Mesendoderm (in vitro differentiated cells): ENCODE results near the gene MTG2. TPM values are rescaled to one million over a fixed set of nuclear protein-coding genes. Genes with fewer than 3 reads are reported as not detected.
A peak's percentile ranks its signal among the peaks of the same experiment; 100 is the strongest.

Experiments
- DNase-seq: peaks from one replicate; pipeline ENCODE4 v3.0.0; 2013
- H2AK5ac ChIP-seq: 2 replicates; pipeline ENCODE4 v1.6.1; 2013; ENCODE audit warnings: low read length, inconsistent platforms
- H2BK120ac ChIP-seq: 2 replicates; pipeline ENCODE4 v1.6.1; 2013; ENCODE audit warnings: low read depth, mild to moderate bottlenecking, low read length, moderate library complexity, mixed read lengths
- H2BK15ac ChIP-seq: replicated peaks from 2 replicates; pipeline ENCODE4 v1.6.1; 2013; ENCODE audit warnings: low read depth, mild to moderate bottlenecking, moderate library complexity
- H2BK5ac ChIP-seq: 2 replicates; pipeline ENCODE4 v1.6.1; 2013; ENCODE audit warnings: low read length, inconsistent platforms
- H3K18ac ChIP-seq: 2 replicates; pipeline ENCODE4 v1.6.1; 2013; ENCODE audit warnings: mild to moderate bottlenecking, low read length, mixed read lengths
- H3K23ac ChIP-seq: one replicate; pipeline ENCODE4 v1.6.1; 2013; ENCODE audit warnings: low read length
- H3K27ac ChIP-seq: 2 replicates; pipeline ENCODE4 v1.5.1; 2013; ENCODE audit warnings: low read depth, mild to moderate bottlenecking, inconsistent platforms, low read length, moderate library complexity
- H3K27me3 ChIP-seq: 2 replicates; pipeline ENCODE4 v1.6.1; 2013; ENCODE audit warnings: low read length, control low read depth, mild to moderate bottlenecking, inconsistent platforms; ENCODE audit not compliant: insufficient read depth, poor library complexity
- H3K36me3 ChIP-seq: 2 replicates; pipeline ENCODE4 v1.6.1; 2013; ENCODE audit warnings: low read length, inconsistent platforms; ENCODE audit not compliant: control insufficient read depth, insufficient read depth
- H3K4ac ChIP-seq: one replicate; pipeline ENCODE4 v1.6.1; 2013; ENCODE audit warnings: low read depth, mild to moderate bottlenecking, low read length, moderate library complexity
- H3K4me1 ChIP-seq: 2 replicates; pipeline ENCODE4 v1.6.1; 2013; ENCODE audit warnings: low read depth, low read length, inconsistent platforms; ENCODE audit not compliant: control insufficient read depth
- H3K4me2 ChIP-seq: 2 replicates; pipeline ENCODE4 v1.6.1; 2013; ENCODE audit warnings: low read length
- H3K4me3 ChIP-seq: 2 replicates; pipeline ENCODE4 v1.5.1; 2013; ENCODE audit warnings: mild to moderate bottlenecking, low read length
- H3K56ac ChIP-seq: one replicate; pipeline ENCODE4 v1.6.1; 2013; ENCODE audit warnings: low read length
- H3K79me1 ChIP-seq: 2 replicates; pipeline ENCODE4 v1.6.1; 2013; ENCODE audit warnings: low read length, inconsistent platforms
- H3K79me2 ChIP-seq: 2 replicates; pipeline ENCODE4 v1.6.1; 2013; ENCODE audit warnings: mild to moderate bottlenecking, low read length; ENCODE audit not compliant: control insufficient read depth, insufficient read depth
- H3K9ac ChIP-seq: 2 replicates; pipeline ENCODE4 v1.6.1; 2013; ENCODE audit warnings: low read length, inconsistent platforms
- H4K5ac ChIP-seq: one replicate; pipeline ENCODE4 v1.6.1; 2013; ENCODE audit warnings: low read length
- H4K8ac ChIP-seq: one replicate; pipeline ENCODE4 v1.6.1; 2013; ENCODE audit warnings: low read depth, mild to moderate bottlenecking, control low read depth, low read length, moderate library complexity
- WGBS: extraction: QIAGEN DNeasy Blood & Tissue Kit; methylation state at CpG from one replicate; pipeline ENCODE4 v1.1.7; 2013; ENCODE audit warnings: low lambda C conversion rate, missing lambda C conversion rate; ENCODE audit not compliant: insufficient coverage; ENCODE audit errors: extremely low coverage; 5-methylcytosine and 5-hydroxymethylcytosine counted together
- polyA plus RNA-seq, 2 experiments: library from polyadenylated mRNA; stranded (reverse); fragments of 200-250 nt; gene quantifications; one replicate each; pipeline ENCODE4 v1.2.3, GENCODE V29; 2013

The MTG2 gene, protein sequence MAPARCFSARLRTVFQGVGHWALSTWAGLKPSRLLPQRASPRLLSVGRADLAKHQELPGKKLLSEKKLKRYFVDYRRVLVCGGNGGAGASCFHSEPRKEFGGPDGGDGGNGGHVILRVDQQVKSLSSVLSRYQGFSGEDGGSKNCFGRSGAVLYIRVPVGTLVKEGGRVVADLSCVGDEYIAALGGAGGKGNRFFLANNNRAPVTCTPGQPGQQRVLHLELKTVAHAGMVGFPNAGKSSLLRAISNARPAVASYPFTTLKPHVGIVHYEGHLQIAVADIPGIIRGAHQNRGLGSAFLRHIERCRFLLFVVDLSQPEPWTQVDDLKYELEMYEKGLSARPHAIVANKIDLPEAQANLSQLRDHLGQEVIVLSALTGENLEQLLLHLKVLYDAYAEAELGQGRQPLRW
- 19.6 TPM for polyA plus RNA-seq (2013, experiment 1 of 2)
- 18.5 TPM for polyA plus RNA-seq (2013, experiment 2 of 2)

DNA sequence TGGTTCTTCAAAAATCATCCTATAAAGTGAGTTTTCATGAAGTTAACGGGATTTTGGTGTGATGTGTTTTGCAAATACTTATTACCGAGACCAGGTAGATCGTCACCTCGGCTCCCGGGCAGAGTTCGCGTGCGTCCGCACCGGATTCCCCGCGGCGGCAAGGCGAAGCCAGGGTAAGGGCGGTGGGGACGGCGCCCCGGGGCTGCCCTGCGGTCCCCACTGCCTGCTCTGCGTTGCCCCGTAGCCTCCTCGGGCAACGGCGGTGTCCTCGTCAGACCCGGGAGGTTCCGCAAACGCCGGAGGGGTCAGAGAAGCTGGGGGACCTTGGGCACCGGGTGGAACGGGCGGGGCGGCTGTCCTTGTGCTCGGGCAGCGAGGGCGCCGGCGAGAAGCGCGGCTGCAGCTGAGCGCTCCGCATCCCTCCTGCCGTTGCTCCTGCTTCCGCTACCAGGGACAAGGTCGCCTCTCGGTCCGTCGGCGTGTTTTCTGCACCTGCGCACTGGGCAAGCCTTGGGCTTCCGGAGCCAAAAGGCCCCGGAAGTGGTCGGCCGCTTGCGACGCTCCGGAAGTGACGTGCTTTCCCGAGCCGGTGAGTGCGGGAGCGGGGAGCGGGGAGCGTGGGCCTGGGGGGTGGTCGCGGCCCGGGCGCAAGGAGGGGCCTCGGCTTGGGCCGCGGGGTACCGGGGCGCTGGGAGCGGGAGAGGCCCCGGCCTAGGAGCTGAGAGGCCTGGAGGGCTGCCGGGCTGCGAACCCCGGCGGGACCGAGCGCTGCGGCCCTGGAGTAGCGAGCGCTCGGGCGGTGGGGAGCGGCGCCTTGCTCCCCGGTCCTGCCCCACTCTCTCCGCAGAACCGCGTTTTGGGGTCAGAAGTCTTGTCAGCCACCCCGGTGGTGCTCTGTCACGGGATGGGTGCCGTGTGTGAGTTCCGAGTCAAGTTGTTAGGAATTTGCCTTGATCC, at the start of gene MTG2:
MTG2 (plus strand) TSS at position 560 of the 957 bp plus-strand sequence. CDS start 10,393 bp downstream, outside the sequence.
- peak; percentile 98 for DNase-seq
- H4K5ac ChIP-seq = no peak within 1 kb of the TSS
- H3K56ac ChIP-seq = peak within 1 kb of the TSS; percentile 97
- H3K4me1 ChIP-seq = no peaks in the 10 kb centered on the region
- H2BK120ac ChIP-seq = no peak within 1 kb of the TSS
- peak within 1 kb of the TSS; percentile 62 for H3K4me2 ChIP-seq
- H2BK5ac ChIP-seq = peak within 1 kb of the TSS; percentile 76
- WGBS = no CpG with 5 or more reads among the region's 96 CpGs
- peak within 1 kb of the TSS; percentile 3 for H3K23ac ChIP-seq
- no peaks in the 10 kb centered on the region for H3K36me3 ChIP-seq
- H3K9ac ChIP-seq = peak within 1 kb of the TSS; percentile 94
- peak within 1 kb of the TSS; percentile 53 for H3K18ac ChIP-seq
- peak within 1 kb of the TSS; percentile 96 for H3K27ac ChIP-seq
- H3K79me1 ChIP-seq = peaks cover 12% of the 10 kb centered on the region
- H2AK5ac ChIP-seq = no peak within 1 kb of the TSS
- H3K4me3 ChIP-seq = peak within 1 kb of the TSS; percentile 74
- H3K27me3 ChIP-seq = no peaks in the 10 kb centered on the region
- H3K4ac ChIP-seq = peak within 1 kb of the TSS; percentile 74
- no peak within 1 kb of the TSS for H2BK15ac ChIP-seq
- H3K79me2 ChIP-seq = peaks cover 8% of the 10 kb centered on the region
- peak within 1 kb of the TSS; percentile 92 for H4K8ac ChIP-seq

DNA sequence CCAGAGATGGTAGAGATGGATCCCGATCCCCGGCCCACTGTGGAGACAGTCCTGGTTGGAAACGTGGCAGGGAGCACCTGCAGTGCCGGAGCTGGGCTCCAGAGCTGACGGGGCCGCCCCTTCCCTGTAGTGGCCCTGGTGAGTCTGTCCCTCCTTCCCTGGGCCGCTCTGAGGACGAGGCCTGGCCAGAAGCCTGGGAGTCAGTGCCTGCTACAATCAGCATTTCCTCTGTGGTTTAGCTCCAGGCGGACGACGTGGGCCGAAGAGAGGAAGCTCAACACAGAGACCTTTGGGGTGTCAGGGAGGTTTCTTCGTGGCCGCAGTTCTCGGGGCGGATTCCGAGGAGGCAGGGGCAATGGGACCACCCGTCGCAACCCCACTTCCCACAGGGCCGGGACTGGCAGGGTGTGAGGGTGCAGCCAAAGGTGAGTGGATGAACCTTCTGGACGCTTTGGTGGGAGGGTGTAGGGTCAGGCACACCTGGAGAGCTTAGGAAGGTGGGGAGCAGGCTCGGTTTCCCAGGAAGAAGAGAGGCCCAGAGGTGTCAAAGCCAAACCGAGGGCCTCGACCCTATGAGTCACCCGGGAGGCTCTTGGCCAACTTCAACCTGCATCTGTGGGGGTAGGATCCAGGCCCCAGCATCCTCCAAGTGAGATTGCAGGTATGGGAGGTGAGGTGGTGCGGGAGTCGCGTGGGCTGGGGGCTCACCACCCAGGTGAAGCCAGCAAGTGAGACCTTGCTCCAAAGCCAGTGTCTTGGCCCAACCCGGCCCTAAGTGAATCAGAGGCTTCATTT, 49.6 kb upstream of the MTG2 start:
- no peak overlapping the region for H3K56ac ChIP-seq
- H3K9ac ChIP-seq = no peak overlapping the region
- no peak overlapping the region for H3K27ac ChIP-seq
- no peak overlapping the region for H2BK5ac ChIP-seq
- H4K5ac ChIP-seq = no peak overlapping the region
- no peak for DNase-seq
- H2BK120ac ChIP-seq = no peak overlapping the region
- peaks cover 4% of the 10 kb centered on the region for H3K79me1 ChIP-seq
- no peak overlapping the region for H3K23ac ChIP-seq
- no peaks in the 10 kb centered on the region for H3K79me2 ChIP-seq
- no peaks in the 10 kb centered on the region for H3K4me1 ChIP-seq
- no peaks in the 10 kb centered on the region for H3K27me3 ChIP-seq
- no peak overlapping the region for H3K18ac ChIP-seq
- no peak overlapping the region for H2BK15ac ChIP-seq
- no peak overlapping the region for H4K8ac ChIP-seq
- no CpG with 5 or more reads among the region's 29 CpGs for WGBS
- H3K4me3 ChIP-seq = no peak overlapping the region
- no peak overlapping the region for H3K4me2 ChIP-seq
- H3K4ac ChIP-seq = no peak overlapping the region
- peaks cover 37% of the 10 kb centered on the region for H3K36me3 ChIP-seq
- no peak overlapping the region for H2AK5ac ChIP-seq

DNA sequence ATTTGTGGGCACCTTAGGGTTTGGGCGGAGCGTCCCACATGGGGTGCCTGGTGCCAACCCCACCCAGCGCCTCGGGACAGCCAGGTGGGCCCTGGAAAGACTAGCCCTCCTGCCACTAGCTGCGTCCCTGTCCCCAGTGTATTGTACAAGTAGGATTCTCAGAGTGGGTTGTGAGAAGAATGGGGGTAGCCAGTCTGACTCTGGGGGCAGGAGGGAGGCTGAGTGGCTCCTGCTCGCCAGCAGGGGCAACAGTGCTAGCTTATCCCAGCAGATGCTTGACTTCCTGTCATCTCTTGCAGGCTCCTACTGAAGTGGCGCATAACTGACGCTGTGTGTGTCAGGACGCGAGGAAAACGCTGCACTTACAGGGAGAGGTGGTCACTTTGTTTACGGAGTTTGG, 49.0 kb upstream of the MTG2 start:
- no peak overlapping the region for H2BK15ac ChIP-seq
- H2BK120ac ChIP-seq = no peak overlapping the region
- H3K4ac ChIP-seq = no peak overlapping the region
- H4K8ac ChIP-seq = no peak overlapping the region
- no peak overlapping the region for H3K9ac ChIP-seq
- peaks cover 37% of the 10 kb centered on the region for H3K36me3 ChIP-seq
- H3K79me2 ChIP-seq = no peaks in the 10 kb centered on the region
- H3K4me1 ChIP-seq = no peaks in the 10 kb centered on the region
- peak; percentile 37 for DNase-seq
- H3K4me2 ChIP-seq = no peak overlapping the region
- WGBS = no CpG with 5 or more reads among the region's 12 CpGs
- no peak overlapping the region for H3K4me3 ChIP-seq
- no peak overlapping the region for H2AK5ac ChIP-seq
- H3K23ac ChIP-seq = no peak overlapping the region
- no peaks in the 10 kb centered on the region for H3K27me3 ChIP-seq
- no peak overlapping the region for H3K56ac ChIP-seq
- peaks cover 5% of the 10 kb centered on the region for H3K79me1 ChIP-seq
- no peak overlapping the region for H2BK5ac ChIP-seq
- no peak overlapping the region for H4K5ac ChIP-seq
- no peak overlapping the region for H3K18ac ChIP-seq
- H3K27ac ChIP-seq = no peak overlapping the region

DNA sequence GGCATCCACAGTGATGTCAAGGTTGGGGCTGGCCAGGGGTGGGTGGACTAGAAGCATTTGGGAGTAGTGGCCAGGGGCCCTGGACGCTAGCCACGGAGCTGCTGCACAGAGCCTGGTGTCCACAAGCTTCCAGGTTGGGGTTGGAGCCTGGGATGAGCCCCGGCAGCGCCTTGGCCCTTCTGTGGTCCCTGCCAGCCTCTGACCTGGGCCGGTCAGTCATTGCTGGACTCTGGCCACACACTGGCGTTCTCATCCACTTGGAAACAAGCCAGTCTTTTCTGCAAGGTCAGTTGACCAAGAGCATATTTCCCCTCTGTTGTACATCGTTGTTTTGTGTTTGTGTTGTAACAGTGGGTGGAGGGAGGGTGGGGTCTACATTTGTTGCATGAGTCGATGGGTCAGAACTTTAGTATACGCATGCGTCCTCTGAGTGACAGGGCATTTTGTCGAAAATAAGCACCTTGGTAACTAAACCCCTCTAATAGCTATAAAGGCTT, 48.0 kb upstream of the MTG2 start:
- peaks cover 13% of the 10 kb centered on the region for H3K79me1 ChIP-seq
- no CpG with 5 or more reads among the region's 11 CpGs for WGBS
- H2BK15ac ChIP-seq = no peak overlapping the region
- no peaks in the 10 kb centered on the region for H3K27me3 ChIP-seq
- H4K8ac ChIP-seq = no peak overlapping the region
- H3K4ac ChIP-seq = no peak overlapping the region
- no peaks in the 10 kb centered on the region for H3K4me1 ChIP-seq
- no peak overlapping the region for H3K56ac ChIP-seq
- H2BK120ac ChIP-seq = no peak overlapping the region
- DNase-seq = no peak
- no peak overlapping the region for H3K9ac ChIP-seq
- H3K36me3 ChIP-seq = peaks cover 42% of the 10 kb centered on the region
- no peak overlapping the region for H2AK5ac ChIP-seq
- H4K5ac ChIP-seq = no peak overlapping the region
- no peak overlapping the region for H3K4me3 ChIP-seq
- H2BK5ac ChIP-seq = no peak overlapping the region
- H3K27ac ChIP-seq = no peak overlapping the region
- no peak overlapping the region for H3K23ac ChIP-seq
- H3K4me2 ChIP-seq = no peak overlapping the region
- H3K79me2 ChIP-seq = peaks cover 4% of the 10 kb centered on the region
- no peak overlapping the region for H3K18ac ChIP-seq

DNA sequence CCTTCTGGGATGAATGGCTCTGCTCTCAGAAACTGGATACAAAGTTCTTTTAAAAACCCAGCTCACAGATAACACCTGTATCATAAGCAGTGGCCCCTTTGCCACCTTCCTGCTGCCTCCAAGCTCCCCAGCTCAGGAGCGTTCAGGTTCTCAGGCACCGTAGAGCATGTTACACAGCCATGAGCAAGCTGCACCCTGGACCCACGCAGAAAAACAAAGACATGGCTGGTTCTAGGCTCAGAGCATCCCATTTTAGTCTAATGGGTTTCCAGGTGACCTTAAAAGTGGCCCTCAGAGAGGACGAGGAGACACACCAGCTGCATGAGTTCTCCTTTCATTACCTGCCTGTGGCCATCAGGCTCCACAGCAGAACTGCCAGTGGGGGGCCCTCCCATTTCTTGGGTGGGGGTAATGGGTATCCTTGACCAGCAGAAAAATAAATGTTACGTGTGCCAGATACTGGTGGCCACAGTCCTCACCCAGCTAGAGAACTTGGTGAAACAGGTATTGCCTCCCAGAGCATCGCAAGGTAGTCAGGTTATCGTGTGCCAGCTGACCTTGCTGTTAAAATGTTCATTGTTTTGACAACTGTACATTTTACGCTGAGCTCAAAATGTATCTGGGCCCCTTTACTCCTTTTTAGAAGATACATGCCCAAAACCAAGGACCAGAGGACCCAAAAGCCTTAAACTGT, 47.1 kb upstream of the MTG2 start:
- Histone ChIP-seq H3K4me2 (no peak overlapping the region), H3K56ac (no peak overlapping the region), H3K27ac (no peak overlapping the region), H2BK5ac (no peak overlapping the region), H3K4ac (no peak overlapping the region), H3K9ac (no peak overlapping the region), H3K18ac (no peak overlapping the region), H3K27me3 (no peaks in the 10 kb centered on the region), H4K8ac (no peak overlapping the region), H4K5ac (no peak overlapping the region), H3K79me2 (peaks cover 14% of the 10 kb centered on the region), H3K4me1 (no peaks in the 10 kb centered on the region), H2BK15ac (no peak overlapping the region), H2BK120ac (no peak overlapping the region), H3K36me3 (peaks cover 41% of the 10 kb centered on the region), H3K79me1 (peaks cover 16% of the 10 kb centered on the region), H2AK5ac (no peak overlapping the region), H3K4me3 (no peak overlapping the region), H3K23ac (no peak overlapping the region)
- no peak for DNase-seq
- WGBS = no CpG with 5 or more reads among the region's 8 CpGs
